ENCODE measurements around the gene VTI1A. TPM values are rescaled to one million over a fixed set of nuclear protein-coding genes. Genes with fewer than 3 reads are reported as not detected.

Gene VTI1A
- total RNA-seq, 3 donors from 2014 or later: 53.7 to 65.6 (median 59.2) TPM

DNA sequence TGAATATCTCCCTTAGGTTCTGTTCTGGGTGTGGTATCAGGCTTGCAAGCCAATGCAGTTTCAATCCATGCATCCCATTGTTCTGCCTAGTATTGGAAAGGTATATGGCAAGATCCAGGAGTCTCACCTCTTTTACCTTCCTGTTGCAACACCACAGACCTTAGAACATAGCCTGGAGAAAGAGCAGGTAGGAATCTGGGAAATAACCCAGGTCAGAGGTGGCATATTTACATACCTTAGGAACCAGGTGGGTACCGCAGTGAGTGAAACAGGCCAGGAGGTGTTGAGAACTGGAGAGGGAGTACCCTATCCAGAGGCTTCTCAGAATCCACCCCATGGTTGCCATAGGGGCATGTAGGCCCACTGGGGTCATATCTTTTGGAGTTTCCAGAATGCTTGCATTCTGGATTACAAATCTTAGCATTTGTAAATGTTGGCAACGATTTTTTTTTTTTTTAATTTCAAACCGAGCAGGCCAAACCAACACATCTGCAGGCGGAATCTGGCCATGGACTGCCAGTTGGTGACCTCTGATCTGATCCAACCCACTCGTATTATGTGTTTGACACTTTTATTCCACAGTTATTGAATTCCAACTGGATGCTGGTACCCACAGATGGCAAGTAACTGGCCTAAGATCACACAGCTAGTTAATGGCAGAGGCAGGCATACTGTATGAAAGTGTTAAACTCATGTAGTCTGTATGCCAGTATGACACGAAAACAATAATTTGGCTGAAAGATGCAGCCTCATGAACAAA lies 322.8 kb downstream of the VTI1A start:
- Histone ChIP-seq H3K27ac (peak overlapping the region in 1 of 2 donors; percentile 3), H3K4me1 (no peaks in the 10 kb centered on the region), H3K27me3 (no peaks in the 10 kb centered on the region), H3K36me3 (no peaks in the 10 kb centered on the region), H3K4me3 (no peak overlapping the region), H3K9me3 (no peaks in the 10 kb centered on the region)
- intact Hi-C loops (cut with DNase I; ENCODE audit: low total_unique reads): loop anchor here (2.0 kb wide), 1 partner anchor 53 kb away; no protein-coding TSS in a partner anchor
- TF ChIP-seq POLR2A (IDR thresholded peaks at IDR 0.05): no peak
- TF ChIP-seq POLR2AphosphoS5 (IDR thresholded peaks at IDR 0.05): no peak
- TF ChIP-seq, protein P1, sequence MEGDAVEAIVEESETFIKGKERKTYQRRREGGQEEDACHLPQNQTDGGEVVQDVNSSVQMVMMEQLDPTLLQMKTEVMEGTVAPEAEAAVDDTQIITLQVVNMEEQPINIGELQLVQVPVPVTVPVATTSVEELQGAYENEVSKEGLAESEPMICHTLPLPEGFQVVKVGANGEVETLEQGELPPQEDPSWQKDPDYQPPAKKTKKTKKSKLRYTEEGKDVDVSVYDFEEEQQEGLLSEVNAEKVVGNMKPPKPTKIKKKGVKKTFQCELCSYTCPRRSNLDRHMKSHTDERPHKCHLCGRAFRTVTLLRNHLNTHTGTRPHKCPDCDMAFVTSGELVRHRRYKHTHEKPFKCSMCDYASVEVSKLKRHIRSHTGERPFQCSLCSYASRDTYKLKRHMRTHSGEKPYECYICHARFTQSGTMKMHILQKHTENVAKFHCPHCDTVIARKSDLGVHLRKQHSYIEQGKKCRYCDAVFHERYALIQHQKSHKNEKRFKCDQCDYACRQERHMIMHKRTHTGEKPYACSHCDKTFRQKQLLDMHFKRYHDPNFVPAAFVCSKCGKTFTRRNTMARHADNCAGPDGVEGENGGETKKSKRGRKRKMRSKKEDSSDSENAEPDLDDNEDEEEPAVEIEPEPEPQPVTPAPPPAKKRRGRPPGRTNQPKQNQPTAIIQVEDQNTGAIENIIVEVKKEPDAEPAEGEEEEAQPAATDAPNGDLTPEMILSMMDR (IDR thresholded peaks at IDR 0.05): no peak
- DNase-seq (ENCODE audit: low spot score in 2 of 2): no peak

DNA sequence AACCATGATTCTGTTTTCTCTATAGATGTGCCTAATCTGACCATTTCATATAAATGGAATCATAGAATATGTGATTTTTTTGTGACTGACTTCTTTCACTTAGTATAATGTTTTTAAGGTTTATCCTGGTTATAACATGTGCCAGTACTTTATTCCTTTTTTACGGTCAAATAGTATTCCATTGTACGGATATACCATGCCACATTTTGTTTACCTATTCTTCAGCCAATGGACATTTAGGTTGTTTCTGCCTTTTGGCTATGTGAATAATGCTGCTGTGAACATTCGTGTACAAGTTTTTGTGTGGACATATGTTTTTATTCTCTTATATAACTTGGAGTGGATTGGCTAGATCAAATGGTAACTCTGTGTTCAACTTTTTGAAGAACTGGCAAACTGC lies 324.7 kb downstream of the VTI1A start:
- H3K36me3 ChIP-seq: no peaks in the 10 kb centered on the region
- intact Hi-C loops (cut with DNase I; ENCODE audit: low total_unique reads): no loop called here
- H3K9me3 ChIP-seq: no peaks in the 10 kb centered on the region
- H3K4me1 ChIP-seq: peaks cover 0 to 2% of the 10 kb centered on the region in 2 donors
- no peaks in the 10 kb centered on the region for H3K27me3 ChIP-seq
- no peak overlapping the region for H3K27ac ChIP-seq
- no peak overlapping the region for H3K4me3 ChIP-seq
- TF ChIP-seq POLR2AphosphoS5 (IDR thresholded peaks at IDR 0.05) (no peak), POLR2A (IDR thresholded peaks at IDR 0.05) (no peak)
- TF ChIP-seq, protein P1 (IDR thresholded peaks at IDR 0.05): no peak
- DNase-seq (ENCODE audit: low spot score in 2 of 2): no peak

DNA sequence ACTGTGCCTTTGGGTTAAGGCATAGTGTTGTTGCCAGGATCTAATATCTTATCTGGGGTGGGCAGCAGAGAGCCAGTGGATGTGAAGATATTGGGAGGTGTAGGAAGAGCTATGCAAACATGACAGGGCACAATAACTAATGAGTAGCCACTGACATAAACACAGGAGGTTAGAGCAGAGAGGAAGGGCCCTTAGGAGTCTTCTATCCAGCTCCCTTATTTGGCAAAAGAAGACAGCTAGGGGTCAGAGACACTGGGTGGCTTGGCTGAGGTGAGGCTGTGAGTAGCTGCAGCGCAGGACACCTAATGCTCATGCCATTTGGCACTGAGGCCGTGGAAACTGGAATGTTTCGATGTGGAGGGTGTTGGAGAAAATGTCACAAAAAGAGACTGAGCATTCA lies 326.8 kb downstream of the VTI1A start:
- intact Hi-C loops (cut with DNase I; ENCODE audit: low total_unique reads): no loop called here
- Histone ChIP-seq H3K9me3 (no peaks in the 10 kb centered on the region), H3K4me1 (peaks cover 0 to 2% of the 10 kb centered on the region in 2 donors), H3K4me3 (no peak overlapping the region), H3K36me3 (no peaks in the 10 kb centered on the region), H3K27me3 (no peaks in the 10 kb centered on the region), H3K27ac (no peak overlapping the region)
- no peak for DNase-seq (ENCODE audit: low spot score in 2 of 2)
- TF ChIP-seq POLR2A (IDR thresholded peaks at IDR 0.05): no peak
- TF ChIP-seq, protein P1 (IDR thresholded peaks at IDR 0.05): no peak
- no peak for TF ChIP-seq POLR2AphosphoS5 (IDR thresholded peaks at IDR 0.05)

DNA sequence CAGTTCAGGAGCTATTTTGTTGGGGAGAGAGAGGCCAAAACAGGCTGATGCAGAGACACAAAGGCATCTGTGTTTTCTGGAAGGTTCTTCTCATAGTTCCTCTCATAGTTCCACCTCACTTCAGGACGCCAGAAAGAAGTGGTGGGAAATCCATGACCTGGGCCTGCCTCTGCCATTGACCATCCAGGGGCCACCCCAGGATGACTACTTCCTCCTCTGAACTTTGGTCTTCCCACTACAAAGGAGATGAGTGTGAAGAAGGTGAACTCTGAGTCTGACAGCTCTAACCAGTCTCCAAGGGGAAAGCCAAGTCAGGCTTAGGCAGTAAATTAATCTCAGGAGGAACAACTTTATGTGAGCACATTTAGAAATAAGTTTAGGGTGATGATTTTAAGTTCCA lies 327.2 kb downstream of the VTI1A start:
- H3K36me3 ChIP-seq: no peaks in the 10 kb centered on the region
- no peak for DNase-seq (ENCODE audit: low spot score in 2 of 2)
- H3K9me3 ChIP-seq: no peaks in the 10 kb centered on the region
- H3K27me3 ChIP-seq: no peaks in the 10 kb centered on the region
- TF ChIP-seq POLR2AphosphoS5 (IDR thresholded peaks at IDR 0.05) (no peak), POLR2A (IDR thresholded peaks at IDR 0.05) (no peak)
- TF ChIP-seq, protein P1 (IDR thresholded peaks at IDR 0.05): no peak
- H3K4me1 ChIP-seq: peaks cover 0 to 2% of the 10 kb centered on the region in 2 donors
- H3K4me3 ChIP-seq: no peak overlapping the region
- no peak overlapping the region for H3K27ac ChIP-seq
- intact Hi-C loops (cut with DNase I; ENCODE audit: low total_unique reads): no loop called here

DNA sequence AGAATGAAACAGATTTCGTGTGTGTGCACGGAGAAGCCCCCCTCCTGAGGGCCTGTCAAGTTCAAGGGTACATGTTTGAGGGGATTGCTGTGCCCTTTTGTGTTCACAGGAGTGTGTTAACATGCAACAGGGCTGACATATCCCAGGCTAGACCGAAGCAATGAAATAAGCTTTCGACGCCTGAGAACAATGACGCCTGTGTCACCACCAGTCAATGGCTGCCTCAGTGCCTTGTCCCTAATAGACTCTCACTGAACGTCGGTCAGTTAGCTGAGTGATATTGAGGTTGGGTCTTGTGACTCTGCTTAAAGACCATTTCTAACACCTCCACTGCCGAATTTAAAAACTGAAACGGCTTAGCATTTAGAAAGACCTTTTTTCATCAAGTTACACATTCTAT lies 327.8 kb downstream of the VTI1A start:
- intact Hi-C loops (cut with DNase I; ENCODE audit: low total_unique reads): no loop called here
- H3K27ac ChIP-seq: no peak overlapping the region
- DNase-seq (ENCODE audit: low spot score in 2 of 2): no peak
- H3K4me1 ChIP-seq: peaks cover 0 to 2% of the 10 kb centered on the region in 2 donors
- no peaks in the 10 kb centered on the region for H3K9me3 ChIP-seq
- TF ChIP-seq, protein P1 (IDR thresholded peaks at IDR 0.05): no peak
- TF ChIP-seq POLR2A (IDR thresholded peaks at IDR 0.05) (no peak), POLR2AphosphoS5 (IDR thresholded peaks at IDR 0.05) (no peak)
- H3K36me3 ChIP-seq: no peaks in the 10 kb centered on the region
- no peak overlapping the region for H3K4me3 ChIP-seq
- H3K27me3 ChIP-seq: no peaks in the 10 kb centered on the region

Measured in breast epithelium (tissue), 4 donors.